Measurements from ENCODE around the gene INSIG2. TPM values are rescaled to one million over a fixed set of nuclear protein-coding genes. Genes with fewer than 3 reads are reported as not detected.

The INSIG2 gene
- total RNA-seq, 1 donor from 2014 or later = 25.6 TPM

DNA sequence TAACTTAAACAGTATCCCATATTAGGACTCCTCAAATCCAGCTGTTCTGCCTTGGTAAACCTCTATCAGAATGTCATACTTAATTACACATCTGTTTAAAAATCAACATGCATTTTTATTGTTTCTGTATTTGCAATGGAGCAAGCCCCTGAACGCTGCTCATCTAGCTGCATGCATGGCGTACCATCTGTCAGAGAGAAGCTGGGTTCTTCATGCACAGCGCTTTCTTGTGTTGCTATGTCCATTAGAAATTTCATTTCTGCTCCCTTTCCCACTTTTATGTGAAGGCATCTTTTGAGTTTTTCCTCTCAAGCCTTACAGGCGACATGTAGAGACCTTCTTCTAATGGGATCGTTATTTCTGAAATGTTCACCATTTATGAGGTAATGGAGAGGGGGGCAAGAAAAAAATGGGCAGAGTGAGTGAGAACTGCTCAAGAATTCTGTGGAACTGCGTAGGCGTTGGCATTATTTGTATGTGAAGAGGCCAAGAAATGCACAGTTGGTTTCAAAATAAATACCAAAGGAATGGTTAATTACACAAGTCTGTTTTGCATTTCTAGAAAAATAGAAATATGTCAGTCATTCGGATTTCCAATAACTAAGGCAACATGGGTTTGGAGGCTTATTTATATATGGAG lies 31.6 kb downstream of the INSIG2 start:
- no peak for DNase-seq
- Histone ChIP-seq H3K4me1 (peaks cover 50% of the 10 kb centered on the region), H3K27me3 (ENCODE audit: low read depth) (no peaks in the 10 kb centered on the region), H3K36me3 (no peaks in the 10 kb centered on the region), H3K27ac (peak overlapping the region; percentile 65), H3K9me3 (no peaks in the 10 kb centered on the region), H3K4me3 (no peak overlapping the region)
- intact Hi-C loops (cut with DNase I) = no loop called here
- TF ChIP-seq, protein P1, sequence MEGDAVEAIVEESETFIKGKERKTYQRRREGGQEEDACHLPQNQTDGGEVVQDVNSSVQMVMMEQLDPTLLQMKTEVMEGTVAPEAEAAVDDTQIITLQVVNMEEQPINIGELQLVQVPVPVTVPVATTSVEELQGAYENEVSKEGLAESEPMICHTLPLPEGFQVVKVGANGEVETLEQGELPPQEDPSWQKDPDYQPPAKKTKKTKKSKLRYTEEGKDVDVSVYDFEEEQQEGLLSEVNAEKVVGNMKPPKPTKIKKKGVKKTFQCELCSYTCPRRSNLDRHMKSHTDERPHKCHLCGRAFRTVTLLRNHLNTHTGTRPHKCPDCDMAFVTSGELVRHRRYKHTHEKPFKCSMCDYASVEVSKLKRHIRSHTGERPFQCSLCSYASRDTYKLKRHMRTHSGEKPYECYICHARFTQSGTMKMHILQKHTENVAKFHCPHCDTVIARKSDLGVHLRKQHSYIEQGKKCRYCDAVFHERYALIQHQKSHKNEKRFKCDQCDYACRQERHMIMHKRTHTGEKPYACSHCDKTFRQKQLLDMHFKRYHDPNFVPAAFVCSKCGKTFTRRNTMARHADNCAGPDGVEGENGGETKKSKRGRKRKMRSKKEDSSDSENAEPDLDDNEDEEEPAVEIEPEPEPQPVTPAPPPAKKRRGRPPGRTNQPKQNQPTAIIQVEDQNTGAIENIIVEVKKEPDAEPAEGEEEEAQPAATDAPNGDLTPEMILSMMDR (IDR thresholded peaks at IDR 0.05) = no peak
- ATAC-seq = no peak

DNA sequence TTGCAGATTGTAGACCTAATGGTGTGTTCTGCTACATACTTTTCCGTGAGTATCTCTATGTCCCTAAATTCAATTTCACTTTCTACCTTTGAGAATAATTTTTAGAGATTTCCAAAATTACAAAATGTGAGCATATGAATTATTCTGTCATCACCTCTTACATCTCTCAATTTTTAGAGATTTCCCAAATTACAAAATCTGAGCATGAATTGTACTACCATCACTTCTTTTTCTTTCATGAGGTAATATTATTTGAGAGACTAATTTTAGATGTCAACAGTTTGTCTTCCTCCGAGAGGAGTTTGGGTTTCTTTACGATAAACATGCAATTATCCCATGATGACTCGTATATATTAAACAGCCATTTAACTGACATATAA lies 32.1 kb downstream of the INSIG2 start:
- H3K4me1 ChIP-seq = peaks cover 50% of the 10 kb centered on the region
- intact Hi-C loops (cut with DNase I) = no loop called here
- no peak overlapping the region for H3K27ac ChIP-seq
- H3K4me3 ChIP-seq = no peak overlapping the region
- TF ChIP-seq, protein P1 (IDR thresholded peaks at IDR 0.05) = no peak
- no peaks in the 10 kb centered on the region for H3K9me3 ChIP-seq
- no peak for DNase-seq
- no peaks in the 10 kb centered on the region for H3K36me3 ChIP-seq
- no peak for ATAC-seq
- H3K27me3 ChIP-seq (ENCODE audit: low read depth) = no peaks in the 10 kb centered on the region

DNA sequence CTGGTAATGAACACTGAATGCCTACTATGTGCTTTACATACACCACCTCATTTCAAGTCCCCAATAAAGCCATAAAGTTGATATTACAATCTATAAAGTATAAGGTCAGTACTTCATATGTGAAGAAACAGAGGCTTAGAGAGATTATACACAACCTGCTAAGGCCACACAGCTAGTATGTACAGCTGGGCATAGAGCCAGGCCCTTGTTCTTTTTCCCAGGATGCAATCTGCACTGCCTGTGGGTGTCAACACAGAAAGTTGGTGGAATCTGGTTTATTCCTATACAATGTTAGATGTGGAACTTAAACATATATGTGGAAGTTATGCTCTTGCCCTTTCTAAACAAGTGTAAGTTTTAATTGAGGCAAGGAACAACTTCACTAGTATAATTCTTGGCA lies 32.8 kb downstream of the INSIG2 start:
- H3K27me3 ChIP-seq (ENCODE audit: low read depth) = no peaks in the 10 kb centered on the region
- no peaks in the 10 kb centered on the region for H3K9me3 ChIP-seq
- ATAC-seq = no peak
- TF ChIP-seq, protein P1 (IDR thresholded peaks at IDR 0.05) = no peak
- H3K36me3 ChIP-seq = no peaks in the 10 kb centered on the region
- no peak overlapping the region for H3K27ac ChIP-seq
- no peak overlapping the region for H3K4me3 ChIP-seq
- peaks cover 50% of the 10 kb centered on the region for H3K4me1 ChIP-seq
- intact Hi-C loops (cut with DNase I) = no loop called here
- DNase-seq = no peak

DNA sequence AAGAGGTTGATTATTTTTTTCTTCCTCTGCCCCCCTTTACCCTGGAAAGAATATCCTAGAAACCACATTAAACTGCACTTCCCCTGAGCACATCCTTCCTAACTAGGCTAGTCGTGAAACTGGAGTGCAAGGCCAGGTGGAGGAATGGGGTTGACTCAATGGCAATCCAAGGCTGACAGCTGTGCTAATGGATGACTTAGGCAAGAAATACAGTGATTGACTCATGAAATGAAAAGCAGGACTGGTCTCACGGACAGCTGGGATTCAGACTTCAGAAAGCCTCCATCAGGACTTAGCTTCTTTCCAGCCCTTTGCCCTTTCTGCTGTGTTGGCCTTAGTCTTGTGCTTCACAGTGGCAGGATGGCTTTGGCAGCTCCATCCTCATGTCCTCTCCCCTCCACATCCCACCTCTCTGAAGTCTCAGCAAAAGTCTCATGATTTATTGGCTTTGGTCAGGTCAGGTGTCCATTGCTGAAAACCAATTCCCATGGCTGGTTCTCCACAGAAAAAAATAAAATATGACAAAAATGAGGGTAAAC lies 33.8 kb downstream of the INSIG2 start:
- Histone ChIP-seq H3K9me3 (no peaks in the 10 kb centered on the region), H3K27me3 (ENCODE audit: low read depth) (no peaks in the 10 kb centered on the region), H3K27ac (peak overlapping the region; percentile 66), H3K4me1 (peaks cover 50% of the 10 kb centered on the region), H3K4me3 (no peak overlapping the region), H3K36me3 (no peaks in the 10 kb centered on the region)
- intact Hi-C loops (cut with DNase I) = no loop called here
- ATAC-seq = no peak
- TF ChIP-seq, protein P1 (IDR thresholded peaks at IDR 0.05) = no peak
- DNase-seq = no peak

DNA sequence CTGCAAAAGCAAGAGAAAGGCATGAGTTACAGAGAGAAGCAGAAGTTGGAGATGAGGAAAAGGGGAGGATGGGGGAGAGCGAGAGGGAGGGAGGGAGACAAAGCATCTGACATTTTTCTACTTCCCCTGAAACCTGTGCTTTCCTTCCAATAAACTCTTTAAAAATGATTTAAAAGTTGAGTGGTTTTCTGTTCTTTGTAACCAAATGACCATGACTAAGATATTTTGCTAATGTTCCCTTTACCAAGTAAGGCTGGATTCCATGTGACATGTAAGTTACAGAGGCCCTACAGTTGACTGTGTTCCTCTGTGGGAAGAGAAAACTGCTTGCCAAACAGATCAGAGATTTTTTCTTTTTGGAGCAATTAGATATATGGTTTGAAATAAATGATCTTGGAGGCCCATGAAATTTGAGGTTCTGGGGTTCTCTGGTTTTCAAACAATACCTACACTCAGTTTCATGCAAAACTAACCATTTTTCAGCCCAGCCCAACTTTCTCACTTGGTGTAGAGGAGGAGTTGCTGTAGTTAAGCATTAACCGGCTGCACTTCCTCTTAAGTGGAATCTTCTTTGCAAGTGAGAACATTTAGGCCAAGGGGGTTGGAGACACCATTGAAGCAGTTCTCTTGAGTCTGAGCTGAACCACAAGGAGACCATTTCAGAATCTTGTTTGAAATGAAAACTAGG lies 34.5 kb downstream of the INSIG2 start:
- TF ChIP-seq, protein P1 (IDR thresholded peaks at IDR 0.05) = no peak
- ATAC-seq (peak in 1 of 2 donors; percentile 32), DNase-seq (no peak)
- Histone ChIP-seq H3K36me3 (no peaks in the 10 kb centered on the region), H3K27ac (peak overlapping the region; percentile 66), H3K4me3 (no peak overlapping the region), H3K9me3 (no peaks in the 10 kb centered on the region), H3K27me3 (ENCODE audit: low read depth) (no peaks in the 10 kb centered on the region), H3K4me1 (peaks cover 50% of the 10 kb centered on the region)
- intact Hi-C loops (cut with DNase I) = no loop called here

Data from lower lobe of right lung (tissue), 2 donors.